GM19395 (cell line): ENCODE results near the gene NLRP9.

ENCODE experiments used
- ATAC-seq: cut with Tn5 transposase; IDR thresholded peaks from one replicate; pipeline ENCODE4 v1.9.1; 2021; ENCODE audit warnings: mild to moderate bottlenecking, moderate library complexity; ENCODE audit not compliant: unreplicated experiment

The NLRP9 gene

DNA sequence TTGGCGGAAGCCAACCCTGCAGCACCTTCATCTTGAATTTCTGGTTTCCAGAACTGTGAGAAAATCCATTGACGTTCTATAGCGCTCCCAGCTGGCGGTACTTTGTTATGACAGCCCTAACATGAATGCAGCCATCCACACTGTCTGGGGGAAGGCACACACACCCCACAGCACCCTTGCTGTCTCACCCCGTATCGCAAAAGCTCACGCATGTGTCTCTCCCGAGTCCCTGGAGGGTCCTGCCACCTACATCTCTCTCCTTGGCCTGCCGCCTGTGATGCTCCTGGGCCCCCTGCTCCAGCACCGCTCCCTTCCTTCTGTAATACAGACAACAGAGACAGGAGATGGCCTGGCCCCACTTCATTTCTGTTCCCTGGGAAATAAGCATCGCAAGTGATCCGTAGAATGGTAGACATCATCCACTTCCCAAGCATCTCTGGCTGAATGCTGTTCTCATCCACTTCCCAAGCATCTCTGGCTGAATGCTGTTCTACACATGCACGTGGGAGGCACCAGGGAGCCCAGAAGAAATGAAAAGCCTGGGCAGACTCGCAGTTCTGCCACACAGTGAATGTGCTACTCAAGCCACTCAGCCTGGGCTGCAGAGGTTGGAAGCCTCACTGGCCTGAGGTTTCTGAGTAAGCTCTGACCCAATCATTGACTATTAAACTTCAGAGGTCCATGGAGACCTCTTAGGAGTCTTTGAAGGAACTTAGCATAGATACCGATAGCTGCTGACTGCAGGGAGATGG lies 33.5 kb downstream of the NLRP9 start:
- no peak for ATAC-seq

GRCh38 chr19:55703790-55704215 lies 34.4 kb downstream of the NLRP9 start:
- no peak for ATAC-seq

GRCh38 chr19:55702131-55702627 lies 36.0 kb downstream of the NLRP9 start:
- no peak for ATAC-seq

GRCh38 chr19:55700813-55701212 lies 37.4 kb downstream of the NLRP9 start:
- ATAC-seq = no peak

GRCh38 chr19:55699221-55699620 lies 39.0 kb downstream of the NLRP9 start:
- no peak for ATAC-seq

DNA sequence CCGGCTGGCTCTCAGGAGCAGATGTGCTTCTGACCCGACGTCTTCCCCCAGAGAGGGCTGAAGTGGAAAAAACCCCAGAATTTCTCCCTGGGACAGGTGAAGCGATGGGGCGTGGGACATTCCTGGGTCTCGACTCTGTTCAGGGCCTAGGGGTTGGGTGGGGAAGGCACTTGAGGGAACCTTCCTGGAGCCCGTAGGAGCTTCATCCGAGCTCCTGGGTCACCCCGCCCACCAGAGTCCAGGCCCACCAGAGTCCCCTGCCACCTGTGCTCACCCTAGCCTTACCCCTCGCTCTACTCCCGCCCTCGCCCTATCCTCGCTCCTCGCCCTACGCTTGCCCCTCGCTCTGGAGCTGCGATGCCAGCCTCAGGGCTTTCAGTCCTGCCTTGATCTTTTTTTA lies 39.9 kb downstream of the NLRP9 start:
- no peak for ATAC-seq

- ATAC-seq = no peak
These were observed 40.5 kb downstream of the NLRP9 start for GRCh38 chr19:55697698-55698097.

- no peak for ATAC-seq
These were observed 41.1 kb downstream of the NLRP9 start for GRCh38 chr19:55697069-55697440.

GRCh38 chr19:55696301-55697068 lies 41.7 kb downstream of the NLRP9 start:
- ATAC-seq = no peak

DNA sequence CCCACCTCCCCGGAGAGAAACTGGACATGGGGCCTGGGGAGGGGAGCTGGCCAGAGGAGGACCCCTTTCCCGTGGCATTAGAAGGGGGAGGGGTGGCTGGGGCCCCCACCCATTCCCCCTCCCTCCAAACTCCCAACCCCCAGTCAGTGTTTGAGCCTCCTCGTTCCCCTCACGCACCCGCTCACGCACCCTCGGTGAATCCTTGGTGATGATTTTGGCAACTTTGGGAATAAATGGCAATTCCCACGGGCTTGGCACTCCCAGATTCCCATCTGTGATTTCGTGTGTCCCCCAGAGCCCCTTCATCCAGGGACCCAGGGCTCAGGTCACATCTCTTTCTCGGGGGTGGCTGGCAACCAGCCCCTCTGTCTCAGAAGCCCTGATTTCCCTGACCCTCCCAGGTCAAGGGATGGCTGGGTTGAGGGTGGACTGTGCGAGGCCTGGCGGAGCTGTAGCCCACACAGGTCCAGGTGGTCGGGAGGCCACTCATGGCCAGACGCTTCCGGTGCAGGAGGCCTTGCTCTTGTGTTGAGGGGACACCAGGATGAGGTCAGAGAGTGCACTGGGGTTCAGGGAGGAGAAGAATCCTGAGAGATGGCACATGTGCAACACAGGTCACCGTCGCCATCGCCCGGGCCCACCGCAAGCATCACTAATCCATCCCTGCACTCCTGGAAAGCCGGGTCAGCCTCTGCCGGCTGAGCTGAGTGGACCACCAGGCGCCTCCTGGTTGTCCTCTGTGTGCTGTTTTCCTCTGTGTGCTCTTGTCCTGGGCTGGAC lies 42.5 kb downstream of the NLRP9 start:
- ATAC-seq = no peak

GRCh38 chr19:55694656-55695491 lies 43.3 kb downstream of the NLRP9 start:
- no peak for ATAC-seq

- ATAC-seq = no peak
These were observed 44.0 kb downstream of the NLRP9 start for GRCh38 chr19:55694241-55694655.

GRCh38 chr19:55693336-55693974 lies 44.7 kb downstream of the NLRP9 start:
- ATAC-seq = no peak

DNA sequence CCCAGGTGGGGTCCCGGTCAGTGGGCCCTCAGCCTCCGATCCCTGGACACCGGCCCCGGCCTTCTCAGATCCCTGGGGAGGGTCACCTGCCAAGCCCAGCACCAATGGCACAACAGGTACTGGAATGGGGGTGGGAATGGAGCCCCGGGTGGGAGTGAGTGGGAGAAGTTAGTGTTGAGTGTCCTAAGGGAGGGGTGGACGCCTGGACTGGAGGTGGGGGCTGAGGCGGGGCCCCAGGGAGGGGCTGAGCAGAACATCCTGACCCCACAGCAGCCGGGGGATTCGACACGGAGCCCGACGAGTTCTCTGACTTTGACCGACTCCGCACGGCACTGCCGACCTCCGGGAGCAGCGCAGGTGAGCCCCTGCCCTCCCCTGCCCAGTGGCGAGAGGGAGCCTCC lies 45.5 kb downstream of the NLRP9 start:
- ATAC-seq = no peak

GRCh38 chr19:55691561-55692481 lies 46.4 kb downstream of the NLRP9 start:
- ATAC-seq = no peak

DNA sequence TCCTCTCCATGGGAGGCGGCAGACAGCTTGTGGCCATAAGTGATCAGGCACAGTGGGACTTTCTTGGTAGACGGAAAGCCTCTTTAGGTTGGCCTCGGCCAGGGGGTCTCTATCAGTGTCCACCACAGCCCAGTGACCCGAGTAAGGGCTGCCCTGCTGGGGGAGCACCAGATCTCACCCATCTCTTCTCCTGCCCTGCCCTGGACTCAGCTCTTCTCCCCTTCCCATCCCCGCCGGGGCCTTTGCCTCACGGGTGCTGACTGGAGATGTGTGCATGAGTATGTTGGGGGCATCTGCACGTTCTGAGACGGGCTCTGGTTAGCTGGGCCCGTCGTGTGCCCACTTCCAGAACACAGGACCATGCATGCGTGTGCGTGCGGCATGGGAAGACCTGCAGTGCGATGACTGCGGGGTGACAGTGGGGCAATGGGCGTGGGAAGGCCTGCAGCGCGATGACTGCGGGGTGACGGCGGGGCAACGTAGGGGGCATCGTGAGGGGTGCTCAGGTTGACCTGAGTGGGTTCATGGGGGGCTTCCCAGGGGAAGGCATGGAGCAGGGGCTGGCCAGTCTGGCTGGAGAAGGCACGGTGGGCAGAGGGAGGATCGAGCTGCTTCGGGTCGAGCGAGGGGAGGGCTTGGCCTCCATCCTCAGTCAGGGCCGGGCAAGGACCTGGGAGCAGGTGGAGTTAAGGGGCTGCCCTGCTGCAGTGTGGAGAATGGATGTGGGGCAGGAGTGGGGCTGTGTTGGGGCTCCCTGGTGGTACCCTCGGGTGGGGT lies 47.2 kb downstream of the NLRP9 start:
- no peak for ATAC-seq

GRCh38 chr19:55690109-55690768 lies 48.0 kb downstream of the NLRP9 start:
- ATAC-seq = no peak
